HG02943 (cell line): Measurements from ENCODE around the gene CCL5.
"Not testable (repeated sequence)": the region's sequence is repeated elsewhere in the genome, so short reads cannot be mapped to it uniquely, and the experiment has no call there.

Experiments used
- ATAC-seq: cut with Tn5 transposase; IDR thresholded peaks from one replicate; pipeline ENCODE4 v1.9.1; 2021; ENCODE audit warnings: mild to moderate bottlenecking, low read depth, moderate library complexity; ENCODE audit not compliant: unreplicated experiment

The CCL5 gene

DNA sequence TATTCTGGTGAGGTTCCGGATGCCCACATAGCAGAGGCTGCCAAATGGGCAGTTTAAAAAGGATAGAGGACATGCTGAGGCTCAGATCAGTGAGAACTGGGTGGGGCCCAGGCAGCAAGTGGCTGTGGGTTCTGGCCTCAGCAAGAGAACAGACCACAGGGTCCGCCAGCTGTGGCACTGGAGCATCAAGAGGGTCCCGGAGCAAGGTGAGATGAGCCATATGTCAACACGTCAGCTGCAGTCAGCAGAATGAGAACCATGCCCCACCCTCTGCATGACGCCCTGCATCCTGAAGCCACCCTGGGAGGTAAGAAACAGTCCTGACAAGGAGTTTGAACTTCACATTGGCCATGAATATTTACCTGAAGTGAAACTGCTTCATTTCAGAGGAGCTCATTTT, 20.1 kb upstream of the CCL5 start:
- ATAC-seq = no peak

- no peak for ATAC-seq
These were observed 18.3 kb upstream of the CCL5 start for GRCh38 chr17:35898283-35899070.

DNA sequence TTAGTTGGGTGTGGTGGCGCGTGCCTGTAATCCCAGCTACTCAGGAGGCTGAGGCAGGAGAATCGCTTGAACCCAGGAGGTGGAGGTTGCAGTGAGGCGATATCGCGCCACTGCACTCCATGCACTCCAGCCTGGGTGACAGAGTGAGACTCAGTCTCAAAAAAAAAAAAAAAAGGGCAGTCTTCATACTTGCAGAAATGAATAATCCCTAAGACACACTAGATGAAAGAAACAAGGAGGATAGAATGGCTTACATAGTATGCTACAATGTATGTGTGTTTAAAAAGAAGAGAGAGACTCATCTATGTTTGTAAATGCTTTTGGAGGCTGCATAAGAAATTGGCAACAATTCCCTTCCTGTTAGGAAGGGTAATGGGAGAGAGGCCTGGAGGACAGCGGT, 17.6 kb upstream of the CCL5 start:
- not testable (repeated sequence) for ATAC-seq

DNA sequence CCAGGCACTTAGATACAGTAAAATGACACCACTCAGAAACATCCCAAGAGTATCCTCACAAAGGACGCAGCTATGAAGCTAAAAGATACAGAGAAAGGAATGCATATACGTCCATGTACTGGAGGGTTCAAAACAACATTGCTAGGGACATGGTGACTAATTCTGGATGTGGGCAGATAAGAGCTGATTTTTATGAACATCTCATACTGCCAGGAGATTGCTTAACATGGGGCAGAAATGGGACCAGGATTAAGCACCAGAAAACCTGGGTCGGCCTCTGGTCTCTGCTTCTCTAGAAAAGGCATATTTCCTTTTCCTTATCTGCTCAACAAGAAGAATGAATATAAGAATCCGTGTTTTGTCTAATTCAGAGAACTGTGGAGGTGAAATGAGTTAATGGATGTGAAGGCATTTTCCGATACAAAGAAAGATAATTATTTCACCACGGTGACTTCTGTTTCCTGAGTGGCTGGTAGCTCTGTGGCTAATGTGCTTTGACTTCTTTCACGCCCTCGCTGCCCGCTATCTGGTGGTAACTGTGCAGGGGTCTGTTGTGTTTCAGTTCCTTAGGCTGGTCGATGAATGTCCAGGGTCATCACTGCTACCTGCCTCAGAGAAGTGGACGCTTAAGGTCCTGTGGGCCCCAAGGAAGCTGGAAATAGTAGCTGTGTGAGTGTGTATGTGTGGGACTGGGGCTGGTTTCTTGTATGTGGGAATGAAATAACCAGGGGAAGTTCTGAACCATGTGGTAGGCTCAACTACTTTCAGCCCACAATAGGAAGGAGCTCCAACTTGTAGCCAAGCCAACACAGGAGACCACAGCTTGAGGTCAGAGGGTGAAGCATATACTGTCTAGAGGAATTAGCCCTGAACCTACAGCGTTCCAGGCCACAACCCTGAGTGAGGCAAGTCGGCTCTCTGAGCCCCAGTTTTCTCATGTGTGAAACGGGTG, 15.8 kb upstream of the CCL5 start:
- ATAC-seq = no peak

GRCh38 chr17:35894206-35894605, 14.0 kb upstream of the CCL5 start:
- ATAC-seq = no peak

- ATAC-seq = no peak
These were observed 13.6 kb upstream of the CCL5 start for GRCh38 chr17:35893751-35894150.

DNA sequence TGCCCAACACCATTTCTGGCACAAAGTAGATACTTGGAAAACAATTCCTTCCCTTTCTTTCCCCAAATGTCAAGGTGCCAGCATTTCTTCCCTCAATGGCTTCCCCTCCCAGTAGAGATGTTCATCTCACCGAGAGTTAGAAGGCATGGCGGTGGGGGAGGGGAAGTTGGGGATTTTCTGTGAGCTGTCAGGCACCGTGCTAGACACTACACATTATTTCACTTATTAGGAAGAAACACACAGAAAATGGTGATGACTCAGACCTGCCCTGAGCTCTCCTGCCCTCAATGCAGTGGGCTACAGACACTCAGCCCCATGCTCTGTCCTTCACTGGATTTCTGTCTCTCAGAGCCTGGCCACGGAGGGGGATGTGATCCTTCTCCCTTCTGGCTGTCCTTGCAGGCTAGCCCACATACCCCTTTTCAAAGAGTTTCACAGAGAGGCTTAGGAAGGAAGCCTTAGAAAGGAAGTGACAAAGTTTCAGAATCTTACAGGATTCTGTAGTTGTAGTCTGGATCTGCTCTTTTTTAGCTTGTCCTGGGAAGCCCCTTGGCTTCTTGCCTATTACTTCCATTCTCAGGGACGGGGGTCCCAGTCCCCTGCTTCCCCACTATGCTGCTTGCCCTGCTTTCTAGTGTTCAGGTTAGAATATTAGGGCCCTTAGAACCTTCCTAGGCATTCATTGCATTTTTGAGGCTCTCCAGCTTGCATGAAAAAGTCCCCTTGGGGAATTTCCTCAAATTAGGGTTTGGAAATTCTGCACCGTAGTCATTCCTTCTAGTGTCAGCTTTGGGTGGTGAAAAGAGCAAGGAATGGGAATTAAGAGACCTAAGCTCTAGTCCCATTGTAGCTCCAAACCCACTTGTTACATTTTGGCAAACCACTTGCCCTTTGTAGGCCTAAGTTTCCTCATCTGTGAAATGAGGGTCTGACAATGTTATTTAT, 12.2 kb upstream of the CCL5 start:
- ATAC-seq = no peak

DNA sequence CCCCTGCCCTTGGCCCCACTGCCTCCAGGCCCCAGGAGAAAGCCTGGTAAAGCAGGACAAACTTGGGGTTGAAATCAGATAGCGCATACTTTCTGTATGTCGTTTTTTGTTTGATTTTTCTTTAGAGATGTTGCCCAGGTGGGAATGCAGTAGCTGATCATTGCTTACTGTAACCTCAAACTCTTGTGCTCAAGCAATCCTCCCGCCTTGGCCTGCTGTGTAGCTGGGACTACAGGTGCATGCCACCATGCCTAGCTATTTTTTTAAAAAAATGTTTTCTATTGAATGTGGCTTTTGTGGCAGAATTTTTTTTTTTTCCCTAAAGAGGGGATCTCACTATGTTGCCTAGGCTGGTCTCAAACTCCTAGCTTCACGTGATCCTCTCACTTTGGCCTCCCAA, 11.1 kb upstream of the CCL5 start:
- ATAC-seq = no peak

DNA sequence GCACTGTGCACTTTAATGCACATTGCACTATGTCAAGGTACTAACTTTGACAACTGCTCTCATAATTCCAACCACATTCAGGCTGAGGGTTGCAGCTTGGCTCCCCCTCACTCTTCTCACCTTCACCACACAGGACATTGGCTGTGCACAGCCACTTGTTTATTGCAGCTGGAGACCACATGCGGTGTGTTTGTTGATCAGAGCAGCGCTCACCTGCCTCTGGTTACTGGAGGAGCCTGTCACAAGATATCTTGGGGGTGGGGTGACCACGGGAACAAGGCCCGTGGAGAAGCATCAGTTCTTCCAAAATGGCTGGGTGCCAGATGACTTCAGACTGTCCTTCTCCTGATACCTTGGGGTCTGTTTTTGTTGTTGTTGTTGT, 10.6 kb upstream of the CCL5 start:
- ATAC-seq = no peak

DNA sequence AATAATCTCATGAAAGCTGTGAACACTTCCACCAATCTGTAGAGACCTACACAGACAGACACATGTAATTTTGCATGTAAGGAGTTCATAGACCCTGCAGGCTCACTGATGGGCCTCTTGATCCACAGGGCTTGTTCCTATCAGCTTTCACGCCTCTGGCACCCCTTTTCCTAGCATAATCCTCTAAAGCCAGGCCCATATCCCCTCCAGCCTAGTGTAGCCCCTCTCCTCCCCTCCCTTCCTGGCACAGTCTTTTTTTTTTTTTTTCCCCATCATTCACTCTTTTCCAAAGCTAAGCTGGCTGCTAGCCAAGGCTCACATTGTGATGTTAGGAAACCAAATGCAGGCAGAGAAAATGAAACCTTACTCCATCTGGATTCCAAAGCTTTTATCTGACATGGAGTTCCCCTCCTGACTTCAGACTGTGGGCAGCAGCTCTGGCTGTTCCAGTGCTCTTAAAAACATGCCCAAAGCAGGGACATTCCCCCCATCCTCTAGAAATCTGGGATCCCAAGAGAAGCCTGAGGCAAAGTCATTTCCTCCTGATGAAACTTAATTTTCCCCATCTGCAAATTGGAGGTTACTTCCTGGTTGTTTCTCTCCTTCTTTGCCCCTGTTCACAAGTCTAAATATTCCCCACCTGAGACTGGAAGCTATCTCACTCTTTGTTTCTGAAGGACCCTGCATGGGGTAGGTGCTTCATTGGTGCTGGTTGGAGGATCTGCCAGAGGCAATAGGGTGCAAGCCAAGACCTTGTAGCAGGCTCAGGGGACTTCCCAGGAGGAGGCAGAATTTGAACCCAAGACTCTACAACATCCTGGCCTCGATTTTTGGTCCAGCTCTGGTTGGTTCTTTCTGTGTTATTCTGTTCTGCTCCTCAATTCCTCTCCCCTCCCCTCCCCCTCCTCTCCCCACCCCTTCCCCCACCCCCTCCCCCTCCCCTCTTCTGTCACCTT, 9.9 kb upstream of the CCL5 start:
- ATAC-seq = no peak

DNA sequence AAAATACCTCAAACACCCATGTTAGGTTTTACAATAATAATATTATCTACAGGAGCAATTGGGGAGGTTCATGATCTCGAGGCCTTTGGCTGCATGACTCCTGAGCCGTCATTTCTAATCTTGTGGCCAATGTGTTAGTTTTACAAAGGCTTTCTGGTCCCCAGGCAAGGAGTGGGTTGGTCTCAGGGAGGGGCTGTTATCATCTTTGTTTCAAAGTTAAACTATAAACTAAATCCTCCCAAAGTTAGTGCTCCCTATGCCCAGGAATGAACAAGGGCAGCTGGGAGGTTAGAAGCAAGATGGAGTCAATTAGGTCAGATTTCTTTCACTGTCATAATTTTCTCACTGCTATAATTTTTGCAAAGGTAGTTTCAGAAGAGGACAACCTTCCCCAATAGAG, 9.1 kb upstream of the CCL5 start:
- no peak for ATAC-seq

DNA sequence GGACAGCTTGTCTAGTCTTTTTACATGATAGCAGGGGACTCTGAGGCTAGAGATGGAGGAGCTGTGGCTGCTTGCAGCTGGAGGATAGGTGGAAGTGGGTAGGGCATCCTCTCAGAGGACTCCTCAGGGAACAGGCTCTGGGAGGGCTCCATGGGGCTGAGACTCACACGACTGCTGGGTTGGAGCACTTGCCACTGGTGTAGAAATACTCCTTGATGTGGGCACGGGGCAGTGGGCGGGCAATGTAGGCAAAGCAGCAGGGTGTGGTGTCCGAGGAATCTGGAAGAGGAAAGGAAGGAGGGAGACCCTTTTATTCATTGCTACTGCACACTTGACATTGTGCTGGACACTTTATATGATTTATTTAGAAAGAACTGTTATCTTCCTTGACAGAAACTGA, 1.8 kb downstream of the CCL5 start:
- ATAC-seq = no peak

- no peak for ATAC-seq
These were observed 2.7 kb downstream of the CCL5 start for GRCh38 chr17:35877345-35878029.

DNA sequence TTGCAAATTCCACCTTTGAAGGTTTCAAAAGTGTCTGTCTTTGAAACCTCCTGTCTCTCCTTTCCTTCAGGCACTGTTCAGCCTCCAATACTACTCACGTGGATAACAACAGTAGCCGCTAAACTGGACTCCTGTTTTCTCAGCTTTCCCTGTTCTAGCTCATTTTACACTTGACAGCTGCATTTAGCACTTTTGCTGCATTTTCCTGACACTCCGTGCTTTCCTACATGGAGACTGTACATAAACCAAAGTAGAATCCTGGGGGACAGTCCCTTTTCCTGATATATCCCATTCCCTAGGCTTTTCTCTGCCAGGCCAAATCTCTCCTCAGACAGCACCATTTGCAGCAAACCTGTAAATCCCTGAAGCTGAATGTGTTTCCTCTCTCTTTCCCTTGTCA, 3.6 kb downstream of the CCL5 start:
- no peak for ATAC-seq

GRCh38 chr17:35875800-35876139, 4.4 kb downstream of the CCL5 start:
- no peak for ATAC-seq

DNA sequence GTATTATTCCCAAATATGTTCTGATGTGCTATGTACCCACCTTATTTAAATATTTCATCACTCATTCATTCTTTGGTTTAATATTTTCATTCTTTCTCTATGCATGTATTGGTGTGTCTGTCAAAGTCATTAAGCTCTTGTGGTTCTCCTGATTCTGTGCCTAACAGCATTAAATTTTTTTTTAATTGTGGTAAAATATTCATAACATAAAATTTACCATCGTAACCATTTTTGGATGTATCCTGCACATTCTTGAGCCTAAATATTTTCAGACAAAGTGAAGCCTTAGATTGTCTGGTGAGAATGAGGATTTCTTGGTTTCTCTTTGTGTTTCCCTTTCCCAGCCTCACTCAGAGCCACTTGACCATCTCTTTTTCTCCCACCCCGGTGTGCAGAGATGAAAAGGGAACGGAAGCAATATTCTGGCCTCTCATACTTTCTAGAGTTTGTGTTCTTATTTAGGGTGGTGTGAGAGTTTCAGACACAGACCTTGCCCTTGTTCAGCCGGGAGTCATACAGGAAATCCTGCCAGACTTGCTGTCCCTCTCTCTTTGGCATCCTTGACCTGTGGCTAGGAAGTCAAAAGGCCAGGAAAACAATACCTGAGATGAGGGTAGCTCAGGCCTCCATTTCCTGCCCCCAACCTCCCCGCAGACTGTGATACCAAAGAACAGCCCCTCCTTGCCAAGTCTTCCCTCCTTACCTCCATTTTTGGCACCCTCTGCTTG, 4.9 kb downstream of the CCL5 start:
- ATAC-seq = no peak

- no peak for ATAC-seq
These were observed 7.8 kb downstream of the CCL5 start for GRCh38 chr17:35872196-35872980.
